Measurements from ENCODE around the gene AGAP3. TPM values are rescaled to one million over a fixed set of nuclear protein-coding genes. Genes with fewer than 3 reads are reported as not detected.

AGAP3 gene
- total RNA-seq, 1 experiment from 2014 or later: 126 TPM

DNA sequence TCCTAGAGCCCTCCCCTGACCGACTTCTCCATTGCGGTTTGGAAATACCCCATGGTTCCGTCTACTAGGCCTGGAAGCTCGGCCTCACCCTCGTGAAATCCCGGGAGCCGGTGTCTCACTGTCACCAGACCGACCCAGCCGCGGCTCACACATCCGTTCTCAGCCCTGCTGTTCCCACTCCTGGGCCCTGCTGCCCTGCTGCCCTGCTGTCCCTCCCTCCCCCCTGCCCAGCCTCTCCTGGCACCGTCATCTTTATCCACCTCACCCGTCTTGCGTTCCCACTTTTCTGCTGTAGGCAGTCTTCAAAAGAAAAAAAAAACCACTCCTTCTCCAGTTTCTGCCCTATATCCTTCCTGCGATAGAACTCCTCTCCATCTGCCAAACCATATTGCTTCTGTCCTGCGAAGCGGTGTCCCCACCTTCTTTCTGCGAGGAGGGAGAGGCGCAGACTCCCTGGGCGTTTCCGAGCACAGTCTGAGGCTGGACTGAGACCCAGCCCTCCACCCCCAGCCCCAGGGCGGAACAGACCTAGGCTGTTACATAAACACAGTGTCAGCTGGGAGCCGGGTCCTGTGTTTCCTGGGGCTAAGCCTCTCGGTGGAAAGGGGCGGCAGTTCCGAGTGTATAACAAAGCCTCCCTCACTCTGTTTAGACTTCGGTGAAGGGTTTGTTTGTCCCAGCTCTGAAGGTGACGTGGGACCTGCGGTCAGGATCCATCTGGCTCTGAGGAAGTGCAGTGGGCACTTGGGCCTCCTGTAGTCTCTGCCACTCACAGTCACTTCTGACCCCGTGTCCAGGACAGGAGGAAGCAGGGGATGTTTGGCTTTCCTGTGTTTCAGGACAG, 2.8 kb downstream of the AGAP3 start:
- H3K9me2 ChIP-seq (ENCODE audit: insufficient read depth): no peaks in the 10 kb centered on the region
- BruUV-seq (replicated peaks): no TSS peak
- no peak overlapping the region for H2AFZ ChIP-seq (ENCODE audit: low read depth, low read length, poor library complexity, severe bottlenecking)
- RAD21 ChIA-PET (ENCODE audit: low non-redundant PET in 1 of 2, low total read pairs in 2 of 2, uncharacterized antibody in 2 of 2, unreplicated experiment in 2 of 2): no interaction called here
- peak overlapping the region; percentile 90; the same call in 1 of the 2 replicates for H3K27ac ChIP-seq (ENCODE audit: low read depth, low read length)
- H3K9me3 ChIP-seq (ENCODE audit: control insufficient read depth in 1 of 2, insufficient read depth in 1 of 2, low read depth in 1 of 2, low read length in 2 of 2): no peaks in the 10 kb centered on the region
- no peak overlapping the region for H3K9ac ChIP-seq (ENCODE audit: low read length)
- H3K36me3 ChIP-seq (ENCODE audit: control insufficient read depth in 1 of 2, insufficient read depth in 2 of 2, low read length in 2 of 2): peaks cover 0 to 24% of the 10 kb centered on the region in 2 experiments; a peak in 1 of 4 replicates
- no peaks in the 10 kb centered on the region; the same call in 1 of the 2 replicates for H4K20me1 ChIP-seq (ENCODE audit: insufficient read depth)
- no peak for DNase-seq (ENCODE audit: low read depth, low spot score)
- TF ChIP-seq SIN3A (IDR thresholded peaks at IDR 0.05; ENCODE audit: low read depth) (no peak), RAD21 (IDR thresholded peaks at IDR 0.05; ENCODE audit: low read depth) (no peak), FOSL1 (IDR thresholded peaks at IDR 0.05; ENCODE audit: low read depth) (no peak), YY1 (IDR thresholded peaks at IDR 0.05; ENCODE audit: extremely low read depth, insufficient replicate concordance, low read depth, low read length) (no peak), EZH2phosphoT487 (IDR thresholded peaks at IDR 0.05; ENCODE audit: borderline replicate concordance) (no peak), JUND (IDR thresholded peaks at IDR 0.05) (no peak), POLR2A (IDR thresholded peaks at IDR 0.05; ENCODE audit: borderline replicate concordance, extremely low read depth, insufficient read depth, insufficient read length) (no peak), TCF7L2 (IDR thresholded peaks at IDR 0.05; ENCODE audit: borderline replicate concordance, extremely low read depth, insufficient read depth, insufficient read length) (no peak), CTCF (IDR thresholded peaks at IDR 0.05 in 2 of 3, conservative IDR thresholded peaks at IDR 0.05 in 1 of 3; ENCODE audit: borderline replicate concordance in 1 of 3, insufficient read depth in 1 of 3, low read depth in 2 of 3, low read length in 2 of 3) (no peak), ZNF274 (IDR thresholded peaks at IDR 0.05; ENCODE audit: low read depth, low read length) (no peak), EGR1 (IDR thresholded peaks at IDR 0.05; ENCODE audit: low read depth) (no peak), POLR2AphosphoS5 (IDR thresholded peaks at IDR 0.05; ENCODE audit: low read depth, low read length) (no peak), ZFX (IDR thresholded peaks at IDR 0.05) (no peak), SP1 (IDR thresholded peaks at IDR 0.05; ENCODE audit: low read depth) (no peak)
- TF ChIP-seq, protein P1, sequence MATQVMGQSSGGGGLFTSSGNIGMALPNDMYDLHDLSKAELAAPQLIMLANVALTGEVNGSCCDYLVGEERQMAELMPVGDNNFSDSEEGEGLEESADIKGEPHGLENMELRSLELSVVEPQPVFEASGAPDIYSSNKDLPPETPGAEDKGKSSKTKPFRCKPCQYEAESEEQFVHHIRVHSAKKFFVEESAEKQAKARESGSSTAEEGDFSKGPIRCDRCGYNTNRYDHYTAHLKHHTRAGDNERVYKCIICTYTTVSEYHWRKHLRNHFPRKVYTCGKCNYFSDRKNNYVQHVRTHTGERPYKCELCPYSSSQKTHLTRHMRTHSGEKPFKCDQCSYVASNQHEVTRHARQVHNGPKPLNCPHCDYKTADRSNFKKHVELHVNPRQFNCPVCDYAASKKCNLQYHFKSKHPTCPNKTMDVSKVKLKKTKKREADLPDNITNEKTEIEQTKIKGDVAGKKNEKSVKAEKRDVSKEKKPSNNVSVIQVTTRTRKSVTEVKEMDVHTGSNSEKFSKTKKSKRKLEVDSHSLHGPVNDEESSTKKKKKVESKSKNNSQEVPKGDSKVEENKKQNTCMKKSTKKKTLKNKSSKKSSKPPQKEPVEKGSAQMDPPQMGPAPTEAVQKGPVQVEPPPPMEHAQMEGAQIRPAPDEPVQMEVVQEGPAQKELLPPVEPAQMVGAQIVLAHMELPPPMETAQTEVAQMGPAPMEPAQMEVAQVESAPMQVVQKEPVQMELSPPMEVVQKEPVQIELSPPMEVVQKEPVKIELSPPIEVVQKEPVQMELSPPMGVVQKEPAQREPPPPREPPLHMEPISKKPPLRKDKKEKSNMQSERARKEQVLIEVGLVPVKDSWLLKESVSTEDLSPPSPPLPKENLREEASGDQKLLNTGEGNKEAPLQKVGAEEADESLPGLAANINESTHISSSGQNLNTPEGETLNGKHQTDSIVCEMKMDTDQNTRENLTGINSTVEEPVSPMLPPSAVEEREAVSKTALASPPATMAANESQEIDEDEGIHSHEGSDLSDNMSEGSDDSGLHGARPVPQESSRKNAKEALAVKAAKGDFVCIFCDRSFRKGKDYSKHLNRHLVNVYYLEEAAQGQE (IDR thresholded peaks at IDR 0.05; ENCODE audit: low read depth): no peak
- TF ChIP-seq, protein P2, sequence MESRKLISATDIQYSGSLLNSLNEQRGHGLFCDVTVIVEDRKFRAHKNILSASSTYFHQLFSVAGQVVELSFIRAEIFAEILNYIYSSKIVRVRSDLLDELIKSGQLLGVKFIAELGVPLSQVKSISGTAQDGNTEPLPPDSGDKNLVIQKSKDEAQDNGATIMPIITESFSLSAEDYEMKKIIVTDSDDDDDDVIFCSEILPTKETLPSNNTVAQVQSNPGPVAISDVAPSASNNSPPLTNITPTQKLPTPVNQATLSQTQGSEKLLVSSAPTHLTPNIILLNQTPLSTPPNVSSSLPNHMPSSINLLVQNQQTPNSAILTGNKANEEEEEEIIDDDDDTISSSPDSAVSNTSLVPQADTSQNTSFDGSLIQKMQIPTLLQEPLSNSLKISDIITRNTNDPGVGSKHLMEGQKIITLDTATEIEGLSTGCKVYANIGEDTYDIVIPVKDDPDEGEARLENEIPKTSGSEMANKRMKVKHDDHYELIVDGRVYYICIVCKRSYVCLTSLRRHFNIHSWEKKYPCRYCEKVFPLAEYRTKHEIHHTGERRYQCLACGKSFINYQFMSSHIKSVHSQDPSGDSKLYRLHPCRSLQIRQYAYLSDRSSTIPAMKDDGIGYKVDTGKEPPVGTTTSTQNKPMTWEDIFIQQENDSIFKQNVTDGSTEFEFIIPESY (IDR thresholded peaks at IDR 0.05; ENCODE audit: extremely low read depth, insufficient replicate concordance, low read length): no peak
- TF ChIP-seq, protein P3, sequence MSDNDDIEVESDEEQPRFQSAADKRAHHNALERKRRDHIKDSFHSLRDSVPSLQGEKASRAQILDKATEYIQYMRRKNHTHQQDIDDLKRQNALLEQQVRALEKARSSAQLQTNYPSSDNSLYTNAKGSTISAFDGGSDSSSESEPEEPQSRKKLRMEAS (IDR thresholded peaks at IDR 0.05): no peak
- H3K4me2 ChIP-seq (ENCODE audit: low read length): no peak overlapping the region
- H3K4me3 ChIP-seq (replicated peaks in 1 of 2; ENCODE audit: low read depth in 1 of 2, low read length in 2 of 2): no peak overlapping the region
- no peaks in the 10 kb centered on the region for H3K27me3 ChIP-seq (ENCODE audit: insufficient read depth, low read length)
- peaks cover 74% of the 10 kb centered on the region for H3K79me2 ChIP-seq (ENCODE audit: insufficient read depth, low read length)
- ATAC-seq: no peak
- H3K4me1 ChIP-seq (ENCODE audit: control insufficient read depth in 1 of 2, insufficient read depth in 2 of 2, low read length in 2 of 2): peaks cover 13 to 27% of the 10 kb centered on the region in 2 experiments; a peak in 3 of 4 replicates
- CTCF ChIA-PET: no interaction called here
- intact Hi-C loops (cut with micrococcal nuclease): no loop called here
- POLR2A ChIA-PET: no interaction called here
